H9 (cell line): Measurements from ENCODE around the gene AKAP1. TPM values are rescaled to one million over a fixed set of nuclear protein-coding genes. Genes with fewer than 3 reads are reported as not detected.

Experiments
- DNase-seq: peaks from one replicate; pipeline ENCODE4 v3.0.0-alpha.2; 2017
- H2AFZ ChIP-seq: one replicate; pipeline ENCODE4 v1.6.1; 2013; ENCODE audit warnings: mild to moderate bottlenecking, low read length, control low read depth, moderate library complexity
- H2AK5ac ChIP-seq: 2 replicates; pipeline ENCODE4 v1.6.1; 2013; ENCODE audit warnings: low read length, control low read depth, mixed read lengths; ENCODE audit not compliant: insufficient read length
- H2BK120ac ChIP-seq: one replicate; pipeline ENCODE4 v1.6.1; 2013; ENCODE audit warnings: low read depth, mild to moderate bottlenecking, low read length, control low read depth, inconsistent platforms; ENCODE audit not compliant: poor library complexity, severe bottlenecking
- H2BK12ac ChIP-seq: 2 replicates; pipeline ENCODE4 v1.6.1; 2013; ENCODE audit warnings: low read length, control low read depth, mixed read lengths, low read depth; ENCODE audit not compliant: insufficient read length
- H2BK15ac ChIP-seq: 2 replicates; pipeline ENCODE4 v1.6.1; 2013; ENCODE audit warnings: low read depth, low read length, control low read depth
- H2BK20ac ChIP-seq: one replicate; pipeline ENCODE4 v1.6.1; 2013; ENCODE audit warnings: low read depth, mild to moderate bottlenecking, low read length, control low read depth, inconsistent platforms; ENCODE audit not compliant: poor library complexity, severe bottlenecking
- H2BK5ac ChIP-seq: 2 replicates; pipeline ENCODE4 v1.6.1; 2013; ENCODE audit warnings: low read length, control low read depth, mixed read lengths; ENCODE audit not compliant: insufficient read length
- H3K14ac ChIP-seq: 2 replicates; pipeline ENCODE4 v1.6.1; 2013; ENCODE audit warnings: low read length, control low read depth; ENCODE audit not compliant: insufficient read depth
- H3K18ac ChIP-seq: 2 replicates; pipeline ENCODE4 v1.6.1; 2013; ENCODE audit warnings: low read depth, mild to moderate bottlenecking, mixed read lengths, low read length, control low read depth; ENCODE audit not compliant: insufficient read length
- H3K23ac ChIP-seq: 2 replicates; pipeline ENCODE4 v1.6.1; 2013; ENCODE audit warnings: low read length, control low read depth, mixed read lengths, low read depth; ENCODE audit not compliant: insufficient read length
- H3K23me2 ChIP-seq: 2 replicates; pipeline ENCODE4 v1.6.1; 2013; ENCODE audit warnings: low read depth, mild to moderate bottlenecking, mixed read lengths, low read length, control low read depth; ENCODE audit not compliant: insufficient read length, poor library complexity, severe bottlenecking
- H3K27ac ChIP-seq: 2 replicates; pipeline ENCODE4 v1.5.1; 2013; ENCODE audit warnings: low read length, control low read depth, mixed read lengths, low read depth; ENCODE audit not compliant: insufficient read length
- H3K27me3 ChIP-seq: 2 replicates; pipeline ENCODE4 v1.6.1; 2013; ENCODE audit warnings: low read length, control low read depth, inconsistent platforms; ENCODE audit not compliant: insufficient read depth
- H3K4ac ChIP-seq: 2 replicates; pipeline ENCODE4 v1.6.1; 2013; ENCODE audit warnings: low read depth, mild to moderate bottlenecking, control low read depth, inconsistent platforms, low read length, moderate library complexity
- H3K4me1 ChIP-seq: 2 replicates; pipeline ENCODE4 v1.6.1; 2013; ENCODE audit warnings: low read length, control low read depth, inconsistent platforms; ENCODE audit not compliant: insufficient read depth
- H3K4me2 ChIP-seq: 2 replicates; pipeline ENCODE4 v1.6.1; 2013; ENCODE audit warnings: low read length, control low read depth, mixed read lengths; ENCODE audit not compliant: insufficient read length, insufficient read depth
- H3K56ac ChIP-seq: 2 replicates; pipeline ENCODE4 v1.6.1; 2013; ENCODE audit warnings: low read depth, mild to moderate bottlenecking, mixed read lengths, low read length, control low read depth; ENCODE audit not compliant: insufficient read length
- H3K79me1 ChIP-seq: 2 replicates; pipeline ENCODE4 v1.6.1; 2013; ENCODE audit warnings: low read depth, mild to moderate bottlenecking, moderate library complexity, low read length, control low read depth, inconsistent platforms; ENCODE audit not compliant: insufficient read depth, poor library complexity, severe bottlenecking
- H3K79me2 ChIP-seq: 2 replicates; pipeline ENCODE4 v1.6.1; 2013; ENCODE audit warnings: low read length, control low read depth, inconsistent platforms; ENCODE audit not compliant: insufficient read depth
- H3K9ac ChIP-seq: 2 replicates; pipeline ENCODE4 v1.6.1; 2013; ENCODE audit warnings: low read length, control low read depth, mixed read lengths; ENCODE audit not compliant: insufficient read length; ENCODE audit errors: extremely low read depth
- H3K9me3 ChIP-seq: one replicate; pipeline ENCODE4 v1.6.1; 2013; ENCODE audit warnings: low read depth, low read length, inconsistent platforms; ENCODE audit not compliant: control insufficient read depth
- H3T11ph ChIP-seq: one replicate; pipeline ENCODE4 v1.6.1; 2013; ENCODE audit warnings: mild to moderate bottlenecking, low read length, control low read depth, inconsistent platforms
- H4K20me1 ChIP-seq: one replicate; pipeline ENCODE4 v1.6.1; 2013; ENCODE audit not compliant: control insufficient read depth, insufficient read length, insufficient read depth
- H4K5ac ChIP-seq: 2 replicates; pipeline ENCODE4 v1.6.1; 2013; ENCODE audit warnings: low read depth, mild to moderate bottlenecking, mixed read lengths, low read length, control low read depth; ENCODE audit not compliant: insufficient read length
- H4K8ac ChIP-seq: replicated peaks from 2 replicates; pipeline ENCODE4 v1.6.1; 2013; ENCODE audit warnings: low read length, control low read depth, mixed read lengths, low read depth; ENCODE audit not compliant: insufficient read length
- H4K91ac ChIP-seq: 2 replicates; pipeline ENCODE4 v1.6.1; 2013; ENCODE audit warnings: low read depth, mild to moderate bottlenecking, moderate library complexity, mixed read lengths, low read length, control low read depth; ENCODE audit not compliant: insufficient read length
- H3K27ac Mint-ChIP-seq, 3 experiments: 2 replicates in 2 of 3; 3 replicates in 1 of 3; pipeline ENCODE4 v1.8.0; 2020 to 2021; ENCODE audit warnings: mixed read lengths in 3 of 3, mild to moderate bottlenecking in 1 of 3, moderate library complexity in 1 of 3
- H3K27me3 Mint-ChIP-seq: 2 replicates; pipeline ENCODE4 v1.8.0; 2021; ENCODE audit warnings: low read depth, mild to moderate bottlenecking, moderate library complexity, mixed read lengths
- H3K36me3 Mint-ChIP-seq, 3 experiments: 2 replicates in 2 of 3; 3 replicates in 1 of 3; pipeline ENCODE4 v1.8.0; 2020 to 2021; ENCODE audit warnings: low read depth in 3 of 3, mixed read lengths in 3 of 3; ENCODE audit not compliant: insufficient read depth in 1 of 3
- H3K4me1 Mint-ChIP-seq, 2 experiments: 2 replicates each; pipeline ENCODE4 v1.8.0; 2020; ENCODE audit warnings: mixed read lengths in 2 of 2
- H3K4me3 Mint-ChIP-seq, 2 experiments: 2 replicates in 1 of 2; 3 replicates in 1 of 2; pipeline ENCODE4 v1.8.0; 2020 to 2021; ENCODE audit warnings: mild to moderate bottlenecking in 2 of 2, mixed read lengths in 2 of 2, moderate library complexity in 1 of 2
- H3K9me3 Mint-ChIP-seq, 2 experiments: 2 replicates in 1 of 2; 3 replicates in 1 of 2; pipeline ENCODE4 v1.8.0; 2020; ENCODE audit warnings: mild to moderate bottlenecking in 2 of 2, mixed read lengths in 2 of 2, moderate library complexity in 1 of 2
- WGBS: extraction: QIAGEN DNeasy Blood & Tissue Kit; methylation state at CpG from one replicate; pipeline ENCODE4 v1.1.7; 2013; ENCODE audit warnings: missing lambda C conversion rate, low lambda C conversion rate, mixed read lengths; ENCODE audit not compliant: insufficient read length; ENCODE audit errors: extremely low coverage; 5-methylcytosine and 5-hydroxymethylcytosine counted together
- total RNA-seq: library from RNA; stranded (reverse); gene quantifications from 2 replicates; pipeline ENCODE4 v1.2.1, GENCODE V29; 2021
- TF ChIP-seq, protein P1 (sequence below): fragments of 200-600 bp; sonication (generic); conservative IDR thresholded peaks from 3 replicates; pipeline ENCODE4 v1.8.0; 2021; ENCODE audit warnings: antibody characterized with exemption, mild to moderate bottlenecking

AKAP1 gene
- total RNA-seq, 1 experiment from 2014 or later = 61.2 TPM

DNA sequence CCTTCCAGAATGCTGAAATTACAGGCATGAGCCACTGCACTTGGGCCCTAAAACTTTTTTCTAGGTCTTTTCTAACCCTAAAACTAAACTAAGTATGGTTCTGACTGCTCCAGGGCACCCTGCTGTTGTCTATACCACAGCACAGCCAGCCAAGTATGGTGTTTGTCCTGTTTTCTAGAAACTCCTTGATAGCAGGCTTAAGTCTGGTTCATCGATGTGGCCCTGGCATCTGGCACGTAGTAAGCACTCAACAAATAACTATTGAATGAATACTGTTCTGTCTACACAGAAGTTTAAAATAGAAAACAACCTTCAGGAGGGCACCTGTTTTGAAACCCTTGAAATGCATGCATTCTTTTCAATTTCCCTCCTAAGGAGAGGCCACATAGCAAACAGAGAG lies 44.5 kb upstream of the AKAP1 start:
- Histone ChIP-seq H3K9me3 (no peaks in the 10 kb centered on the region), H2AK5ac (no peak overlapping the region), H3K9ac (no peak overlapping the region), H3K4me1 (peaks cover 8% of the 10 kb centered on the region; the same call in 1 of the 2 replicates), H3K14ac (no peak overlapping the region), H3K23me2 (no peaks in the 10 kb centered on the region), H3K4ac (no peak overlapping the region), H2BK120ac (no peak overlapping the region), H2BK20ac (no peak overlapping the region), H4K20me1 (no peaks in the 10 kb centered on the region), H3K4me2 (no peak overlapping the region), H2BK5ac (no peak overlapping the region), H3K23ac (no peak overlapping the region), H2BK12ac (no peak overlapping the region), H3K27ac (no peak overlapping the region), H3K27me3 (no peaks in the 10 kb centered on the region), H4K8ac (no peak overlapping the region), H4K5ac (no peak overlapping the region), H3T11ph (no peak overlapping the region), H3K79me2 (no peaks in the 10 kb centered on the region), H3K18ac (no peak overlapping the region), H3K79me1 (no peaks in the 10 kb centered on the region), H4K91ac (no peak overlapping the region), H3K56ac (no peak overlapping the region), H2AFZ (no peak overlapping the region), H2BK15ac (no peak overlapping the region)
- Mint-ChIP-seq H3K27me3 (peaks cover 1% of the 10 kb centered on the region), H3K36me3 (no peaks in the 10 kb centered on the region), H3K4me1 (peaks cover 29 to 33% of the 10 kb centered on the region in 2 experiments), H3K4me3 (no peak overlapping the region), H3K9me3 (peaks cover 2 to 3% of the 10 kb centered on the region in 2 experiments; a peak in 2 of 5 replicates), H3K27ac (no peak overlapping the region)
- DNase-seq = no peak
- TF ChIP-seq, protein P1, sequence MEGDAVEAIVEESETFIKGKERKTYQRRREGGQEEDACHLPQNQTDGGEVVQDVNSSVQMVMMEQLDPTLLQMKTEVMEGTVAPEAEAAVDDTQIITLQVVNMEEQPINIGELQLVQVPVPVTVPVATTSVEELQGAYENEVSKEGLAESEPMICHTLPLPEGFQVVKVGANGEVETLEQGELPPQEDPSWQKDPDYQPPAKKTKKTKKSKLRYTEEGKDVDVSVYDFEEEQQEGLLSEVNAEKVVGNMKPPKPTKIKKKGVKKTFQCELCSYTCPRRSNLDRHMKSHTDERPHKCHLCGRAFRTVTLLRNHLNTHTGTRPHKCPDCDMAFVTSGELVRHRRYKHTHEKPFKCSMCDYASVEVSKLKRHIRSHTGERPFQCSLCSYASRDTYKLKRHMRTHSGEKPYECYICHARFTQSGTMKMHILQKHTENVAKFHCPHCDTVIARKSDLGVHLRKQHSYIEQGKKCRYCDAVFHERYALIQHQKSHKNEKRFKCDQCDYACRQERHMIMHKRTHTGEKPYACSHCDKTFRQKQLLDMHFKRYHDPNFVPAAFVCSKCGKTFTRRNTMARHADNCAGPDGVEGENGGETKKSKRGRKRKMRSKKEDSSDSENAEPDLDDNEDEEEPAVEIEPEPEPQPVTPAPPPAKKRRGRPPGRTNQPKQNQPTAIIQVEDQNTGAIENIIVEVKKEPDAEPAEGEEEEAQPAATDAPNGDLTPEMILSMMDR = no peak
- no CpG with 5 or more reads among the region's 2 CpGs for WGBS
